GM19351 (cell line): ENCODE data around the gene FLVCR2.

Experiments
- ATAC-seq: cut with Tn5 transposase; IDR thresholded peaks from one replicate; pipeline ENCODE4 v1.9.1; 2021; ENCODE audit warnings: mild to moderate bottlenecking, moderate library complexity; ENCODE audit not compliant: unreplicated experiment

The FLVCR2 gene

DNA sequence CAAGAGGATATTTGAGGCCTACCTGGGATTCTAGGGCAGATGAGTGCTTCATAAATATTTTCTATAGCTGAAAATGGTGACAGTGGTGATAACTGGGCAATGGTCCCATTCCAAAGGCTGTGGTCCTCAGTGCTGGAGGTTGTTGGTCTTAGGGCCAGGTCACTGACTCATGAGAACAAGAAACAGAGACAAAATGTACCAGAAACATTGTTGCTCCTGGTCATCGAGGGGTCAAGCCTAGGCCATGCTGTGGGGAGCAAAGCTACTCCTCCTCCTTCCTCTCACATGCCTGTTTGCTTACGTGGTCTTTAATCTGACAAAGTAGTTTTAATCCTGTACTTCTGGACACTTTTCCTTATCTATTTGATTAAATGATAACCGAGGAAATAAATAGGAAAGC is 48.4 kb downstream of the FLVCR2 start:
- no peak for ATAC-seq

DNA sequence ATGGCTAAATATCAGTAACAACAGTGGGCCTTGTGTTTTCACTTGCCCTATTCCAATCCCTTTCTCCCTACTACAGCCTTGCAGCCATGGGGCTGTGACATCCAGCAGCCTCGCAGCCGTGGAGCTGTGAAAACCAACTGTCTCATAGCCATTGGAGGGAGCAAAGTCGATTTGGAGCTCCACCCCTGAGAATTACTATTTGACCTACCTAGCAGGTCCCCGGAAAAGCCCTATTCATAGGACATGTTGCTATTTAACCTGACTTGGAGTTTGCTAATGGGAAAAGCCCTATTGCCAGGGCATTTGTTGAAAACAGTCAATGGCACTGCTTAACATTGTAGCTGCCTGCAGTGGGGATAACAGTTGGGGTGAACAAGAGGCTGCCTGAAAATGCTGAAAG is 49.0 kb downstream of the FLVCR2 start:
- no peak for ATAC-seq

DNA sequence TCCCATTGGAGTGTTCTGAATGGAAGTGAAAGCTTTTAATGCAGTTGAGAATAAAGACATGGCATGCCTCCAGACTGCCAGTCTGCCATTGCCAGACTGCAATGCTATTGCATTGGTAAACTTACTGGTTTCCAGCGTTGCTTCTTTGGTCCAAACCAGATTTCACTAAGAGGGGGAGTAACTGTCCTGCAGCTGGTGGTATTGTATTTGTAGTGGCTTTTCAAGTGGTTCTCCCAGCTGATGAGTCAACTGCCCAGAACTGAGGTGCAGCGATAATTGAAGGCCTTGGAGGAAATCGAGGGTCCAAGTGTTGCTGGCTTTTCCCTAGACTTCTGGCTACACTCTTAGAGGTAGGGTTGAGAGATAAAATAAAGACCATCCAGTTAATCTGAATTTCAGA is 50.4 kb downstream of the FLVCR2 start:
- ATAC-seq = no peak

DNA sequence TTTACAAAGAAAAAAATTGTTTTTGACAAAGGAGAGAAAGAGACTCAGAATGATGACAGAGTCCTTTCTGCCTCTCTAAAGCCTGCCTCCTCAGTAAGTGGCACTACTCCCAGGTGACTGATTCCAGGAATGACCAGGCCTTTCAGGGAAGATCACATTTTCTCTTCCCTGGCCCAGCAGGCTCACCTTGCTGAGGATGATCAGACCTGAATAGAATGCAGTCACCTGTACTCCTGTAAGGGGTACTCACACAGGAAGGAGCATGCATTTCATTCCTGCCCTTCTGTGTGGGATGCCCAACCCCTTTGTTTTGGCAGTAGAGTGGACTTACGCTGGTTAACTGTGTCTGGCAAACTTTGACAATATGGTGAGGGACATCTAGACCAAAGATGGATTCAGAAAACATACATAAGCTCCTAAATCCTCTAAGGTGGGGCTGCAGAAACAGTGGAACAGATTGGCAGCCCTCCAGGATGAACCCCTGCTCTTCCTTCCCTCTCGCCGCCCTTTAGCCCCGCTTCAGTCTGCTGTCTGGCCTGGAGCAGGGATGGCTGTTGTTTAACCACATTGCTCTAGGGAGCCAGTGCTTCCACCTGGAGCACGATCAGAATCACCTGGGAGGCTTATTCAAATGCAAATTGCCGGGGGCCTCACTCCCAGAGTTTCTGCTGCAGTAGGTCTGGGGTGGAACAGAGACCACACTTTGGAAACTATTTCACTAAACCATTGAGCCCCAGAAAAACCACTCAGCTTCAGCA is 52.5 kb downstream of the FLVCR2 start:
- ATAC-seq = no peak

DNA sequence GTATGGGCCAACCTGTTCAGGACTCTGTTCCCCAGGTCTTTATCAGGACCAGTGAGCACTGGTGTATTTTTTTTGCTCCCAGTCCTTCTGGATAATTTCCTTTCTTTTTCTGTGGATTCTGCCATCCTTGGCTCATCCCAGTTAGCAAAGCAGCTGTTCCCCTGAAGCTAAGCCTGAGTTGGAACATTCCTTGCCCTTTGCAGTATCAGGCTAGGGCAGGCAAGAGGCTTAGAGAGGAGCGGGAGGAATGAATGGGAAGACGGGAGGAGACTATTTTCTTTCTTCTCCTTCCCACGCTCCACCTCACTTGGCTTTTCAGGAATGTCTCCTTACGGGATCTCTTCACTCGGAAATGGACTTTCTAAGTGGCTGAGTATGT is 53.0 kb downstream of the FLVCR2 start:
- ATAC-seq = no peak

DNA sequence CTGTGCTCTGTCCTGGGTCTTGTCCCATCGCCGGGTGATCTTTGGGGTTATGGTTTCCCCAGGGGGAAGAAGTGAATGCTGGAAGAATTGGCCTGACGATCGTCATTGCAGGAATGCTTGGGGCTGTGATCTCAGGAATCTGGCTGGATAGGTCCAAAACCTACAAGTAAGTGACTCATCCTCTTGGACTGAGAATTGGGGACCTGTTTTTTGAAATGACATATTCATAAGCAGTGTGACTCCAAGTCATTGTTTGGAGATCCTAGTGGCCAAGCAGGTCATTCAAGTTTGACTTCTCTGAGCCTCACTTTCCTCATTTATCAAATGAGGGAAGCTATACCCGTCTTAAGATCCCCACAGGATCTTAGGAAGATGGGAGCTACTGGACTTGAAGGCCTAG is 56.4 kb downstream of the FLVCR2 start:
- no peak for ATAC-seq

DNA sequence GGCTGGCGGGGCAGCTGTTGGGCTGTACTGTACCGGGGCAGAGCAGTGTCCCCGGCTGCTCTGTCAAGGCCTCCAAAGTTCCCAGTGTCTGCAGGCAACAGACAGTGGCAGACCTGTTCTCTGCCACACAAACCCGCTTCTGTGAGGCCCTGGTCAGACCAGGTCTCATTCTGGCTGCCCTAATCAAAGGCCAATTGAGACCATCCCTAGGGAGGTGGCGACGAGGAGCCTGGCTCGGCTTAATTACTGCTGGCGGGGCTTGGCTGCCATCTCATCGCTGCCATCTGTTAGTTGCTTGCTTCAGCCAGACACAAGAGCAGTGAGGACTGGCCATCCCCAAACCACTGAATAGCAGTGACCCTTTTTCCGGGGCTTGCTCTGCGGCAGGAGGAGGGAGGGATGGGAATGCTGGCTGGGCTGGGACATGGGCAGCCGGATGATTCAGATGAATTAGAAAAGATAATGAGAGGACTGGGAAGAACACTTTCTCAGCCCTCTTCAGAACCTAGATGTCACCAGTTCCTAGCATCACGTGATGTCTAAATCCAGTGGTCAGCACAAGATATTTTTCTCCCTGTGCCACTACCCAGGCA is 57.8 kb downstream of the FLVCR2 start:
- ATAC-seq = no peak

DNA sequence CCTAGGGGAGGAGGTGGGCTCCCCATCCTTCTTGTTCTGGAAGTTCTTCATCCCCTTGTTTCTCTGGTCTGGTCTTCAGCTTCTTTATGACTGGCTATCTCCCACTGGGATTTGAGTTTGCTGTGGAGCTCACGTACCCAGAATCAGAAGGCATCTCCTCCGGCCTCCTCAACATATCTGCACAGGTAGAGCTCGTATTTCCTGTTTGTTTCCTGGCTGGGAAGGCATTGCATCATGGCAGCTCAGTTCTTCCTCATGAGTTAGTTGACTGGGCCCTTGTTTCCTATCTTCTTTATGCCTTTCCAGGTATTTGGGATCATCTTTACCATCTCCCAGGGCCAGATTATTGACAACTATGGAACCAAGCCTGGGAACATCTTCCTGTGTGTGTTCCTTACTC is 62.5 kb downstream of the FLVCR2 start:
- no peak for ATAC-seq

DNA sequence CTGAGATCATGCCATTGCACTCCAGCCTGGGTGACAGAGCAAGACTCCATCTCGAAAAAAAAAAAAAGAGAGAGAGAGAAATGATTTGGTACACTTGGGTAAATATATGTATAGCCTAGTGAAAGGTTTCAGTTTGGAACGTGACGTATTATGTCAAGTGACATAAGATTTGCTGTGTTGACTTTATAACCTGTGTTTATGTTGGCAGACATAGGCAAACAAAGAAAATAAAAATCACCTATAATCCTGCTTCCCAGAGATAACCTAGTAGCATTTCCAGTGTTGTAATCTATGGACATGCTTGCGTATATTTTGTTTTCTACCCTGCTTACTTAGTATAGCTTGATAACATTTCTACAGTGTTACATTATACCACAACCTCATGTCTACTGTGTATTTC is 65.6 kb downstream of the FLVCR2 start:
- ATAC-seq = no peak

DNA sequence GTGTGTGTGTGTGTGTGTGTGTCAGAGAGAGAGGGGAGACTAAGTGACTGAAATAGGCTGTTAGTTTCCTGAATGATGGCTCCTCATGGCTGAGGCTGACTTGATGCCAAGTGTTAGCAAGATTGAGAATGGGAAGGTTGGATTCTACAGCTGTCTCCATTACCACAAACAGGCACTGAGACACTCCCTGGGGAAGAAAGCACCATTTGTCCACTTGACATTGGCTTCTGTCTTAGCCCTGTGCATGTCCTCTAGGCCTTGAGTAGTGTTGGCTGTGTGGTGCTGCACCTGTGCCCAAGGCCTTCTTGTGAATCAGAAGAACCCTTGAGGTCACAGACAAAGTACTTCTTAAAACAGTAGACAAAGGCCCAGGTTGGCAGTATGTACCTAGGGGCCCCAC is 66.6 kb downstream of the FLVCR2 start:
- ATAC-seq = no peak

DNA sequence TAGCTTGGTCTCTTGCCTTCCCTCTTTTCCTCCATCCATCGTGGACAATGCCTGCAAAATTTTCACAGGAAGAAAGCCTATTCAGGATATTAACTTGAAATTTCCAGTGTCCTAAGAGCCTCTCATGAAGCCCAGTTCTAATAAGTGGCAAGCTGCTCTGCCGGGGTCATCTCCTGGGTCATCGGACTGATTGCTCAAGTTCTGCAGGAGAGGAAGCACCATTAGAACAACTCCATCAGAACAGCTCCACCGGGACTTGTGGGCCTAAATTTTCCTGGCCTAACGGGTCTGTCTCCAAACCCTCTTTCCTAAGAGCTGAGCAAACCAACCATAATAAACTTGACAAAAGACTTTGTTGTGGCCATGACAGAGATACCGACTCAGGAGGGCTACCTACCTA is 68.3 kb downstream of the FLVCR2 start:
- ATAC-seq = no peak

DNA sequence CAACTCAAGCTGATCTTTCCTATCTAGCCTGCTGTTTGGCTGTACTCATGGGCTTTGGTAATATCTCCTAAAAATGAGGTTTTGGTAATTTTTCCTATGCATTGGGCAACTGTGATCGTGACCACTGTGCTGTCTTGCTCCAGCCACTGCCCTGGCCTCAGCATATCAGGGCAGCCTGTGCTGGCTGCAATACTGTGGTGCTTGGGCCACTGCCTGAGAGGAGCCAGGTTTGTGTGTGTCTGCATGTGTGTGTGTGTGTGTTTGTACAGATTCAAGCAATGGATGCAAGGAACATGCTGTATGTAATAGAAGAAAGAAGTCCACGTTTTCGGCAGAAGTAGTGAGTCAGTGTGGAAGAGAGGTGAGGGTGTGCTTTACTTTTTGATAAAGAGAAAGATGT is 69.2 kb downstream of the FLVCR2 start:
- ATAC-seq = no peak

DNA sequence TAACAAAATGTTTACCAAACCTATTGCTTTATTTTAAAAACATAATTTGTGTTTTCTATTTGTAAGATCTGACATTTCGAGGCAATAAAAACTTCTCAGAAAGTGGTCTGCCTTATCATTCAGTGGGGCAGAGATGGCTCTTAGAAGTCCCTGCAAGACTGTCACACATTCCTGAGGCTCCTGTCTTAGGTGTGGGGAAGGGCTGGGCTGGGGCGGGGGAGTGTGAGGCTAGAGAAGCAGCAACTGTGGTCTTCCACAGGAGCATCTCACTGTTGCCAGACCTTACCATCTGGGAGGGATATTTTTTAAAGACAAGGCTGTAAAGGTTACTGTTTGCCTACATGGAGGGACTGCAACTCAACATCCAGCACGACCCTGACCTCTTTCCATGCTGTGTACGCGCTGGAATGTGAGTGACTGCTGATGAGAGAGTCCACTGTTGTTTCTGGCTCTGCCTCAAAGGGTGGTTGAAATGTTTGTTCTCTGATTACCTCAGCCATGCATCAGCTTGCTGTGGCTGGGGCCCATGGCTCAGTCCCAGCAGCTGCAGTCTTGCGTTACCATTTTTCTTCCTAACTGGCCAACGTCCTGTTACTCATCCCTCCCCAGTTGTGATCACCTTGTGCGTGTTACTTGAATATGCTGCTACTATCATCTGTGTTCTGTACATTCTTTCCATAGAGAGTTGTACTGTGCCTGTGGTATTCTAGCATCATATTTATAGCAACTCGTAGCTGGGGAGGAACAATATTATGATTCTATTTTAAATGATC is 69.8 kb downstream of the FLVCR2 start:
- no peak for ATAC-seq

DNA sequence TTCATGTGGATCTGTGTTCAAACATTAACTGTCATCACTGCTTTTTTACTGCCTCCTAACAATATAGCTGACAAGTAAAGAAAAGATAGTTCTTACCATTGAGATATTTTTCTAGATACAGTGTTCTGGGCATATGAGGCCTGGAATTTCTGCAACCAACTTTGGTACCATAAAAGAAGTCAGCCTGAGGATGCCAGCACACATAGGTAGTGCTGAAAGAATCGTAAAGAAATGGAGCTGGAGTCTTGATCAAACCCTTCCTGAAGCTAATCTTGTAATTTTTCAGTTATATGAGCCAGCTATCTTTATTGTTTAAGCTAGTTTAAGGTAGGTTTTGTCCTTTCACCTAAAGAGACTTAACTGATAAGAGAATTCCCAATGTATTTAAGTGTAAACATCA is 70.9 kb downstream of the FLVCR2 start:
- no peak for ATAC-seq

DNA sequence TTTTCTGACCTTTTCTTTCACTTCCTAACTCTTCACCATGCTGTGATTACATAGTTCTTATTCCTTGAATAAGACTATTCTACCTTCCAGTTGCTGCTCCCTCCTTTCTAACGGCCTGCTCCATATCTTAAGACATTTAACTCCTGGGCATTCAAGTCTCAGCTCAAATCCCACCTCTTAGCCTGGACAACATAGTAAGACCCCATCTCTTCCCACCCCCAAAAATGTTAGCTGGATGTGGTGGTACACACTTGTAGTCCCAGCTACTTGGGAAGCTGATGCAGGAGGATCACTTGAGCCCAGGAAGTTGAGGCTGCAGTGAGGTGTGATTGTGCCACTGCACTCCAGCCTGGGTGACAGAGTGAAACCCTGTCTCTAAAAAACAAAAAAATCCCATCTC is 71.4 kb downstream of the FLVCR2 start:
- no peak for ATAC-seq

DNA sequence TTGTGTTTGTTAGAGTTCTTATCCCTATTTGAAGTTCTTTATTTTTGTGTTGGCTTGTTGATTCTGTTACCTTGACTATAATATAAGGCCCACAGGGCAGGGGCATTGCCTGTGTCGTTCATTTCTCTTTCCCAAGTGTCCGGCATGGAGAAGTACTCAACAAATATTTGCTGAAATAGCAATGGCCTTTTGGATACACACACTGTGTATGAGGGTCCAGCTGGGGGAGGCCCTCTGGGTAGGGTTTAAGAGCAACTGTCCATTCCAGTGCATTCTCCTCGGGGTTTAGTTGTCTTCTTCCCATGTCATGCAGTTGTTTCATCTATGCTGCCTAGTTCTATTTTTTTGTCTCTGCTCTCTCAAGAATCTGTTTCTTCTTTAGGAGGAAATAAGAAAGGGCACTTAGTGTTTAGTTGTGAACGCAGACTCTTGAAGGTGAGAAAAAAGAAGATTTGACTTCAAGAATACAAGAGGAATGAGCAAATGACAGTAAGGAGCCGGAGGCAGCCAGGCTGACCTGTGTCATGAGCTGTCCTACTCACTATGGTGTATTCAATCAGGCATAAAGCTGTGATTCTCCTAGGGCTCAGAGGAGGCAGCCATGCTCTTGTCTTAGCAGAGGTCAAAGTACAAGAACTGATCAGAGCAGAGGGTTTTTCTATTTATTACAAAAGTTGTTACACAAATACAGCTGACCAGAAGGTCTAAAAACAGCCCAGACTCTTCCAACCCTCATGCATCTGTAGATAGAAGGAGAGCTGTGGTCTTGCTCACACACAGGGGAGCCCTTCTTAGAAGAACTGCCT is 72.0 kb downstream of the FLVCR2 start:
- ATAC-seq = no peak

DNA sequence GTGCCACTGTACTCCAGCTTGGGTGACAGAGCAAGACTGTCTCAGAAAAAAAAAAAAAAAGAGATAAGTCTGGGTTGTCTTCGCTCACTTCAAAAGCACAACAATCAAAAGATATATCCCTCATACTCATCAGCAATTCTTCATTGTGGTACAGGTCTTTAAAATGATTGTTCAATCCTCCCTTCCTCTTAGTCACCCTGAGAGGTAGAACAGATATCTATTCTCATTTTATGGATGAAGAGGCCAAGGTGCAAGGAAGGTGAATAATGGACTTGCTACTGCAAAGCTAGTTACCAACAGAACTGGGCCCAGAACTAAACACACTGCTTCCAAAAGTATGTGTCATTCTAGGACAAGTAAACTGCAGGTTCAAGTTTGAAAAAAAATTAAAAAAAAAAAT is 75.1 kb downstream of the FLVCR2 start:
- no peak for ATAC-seq

DNA sequence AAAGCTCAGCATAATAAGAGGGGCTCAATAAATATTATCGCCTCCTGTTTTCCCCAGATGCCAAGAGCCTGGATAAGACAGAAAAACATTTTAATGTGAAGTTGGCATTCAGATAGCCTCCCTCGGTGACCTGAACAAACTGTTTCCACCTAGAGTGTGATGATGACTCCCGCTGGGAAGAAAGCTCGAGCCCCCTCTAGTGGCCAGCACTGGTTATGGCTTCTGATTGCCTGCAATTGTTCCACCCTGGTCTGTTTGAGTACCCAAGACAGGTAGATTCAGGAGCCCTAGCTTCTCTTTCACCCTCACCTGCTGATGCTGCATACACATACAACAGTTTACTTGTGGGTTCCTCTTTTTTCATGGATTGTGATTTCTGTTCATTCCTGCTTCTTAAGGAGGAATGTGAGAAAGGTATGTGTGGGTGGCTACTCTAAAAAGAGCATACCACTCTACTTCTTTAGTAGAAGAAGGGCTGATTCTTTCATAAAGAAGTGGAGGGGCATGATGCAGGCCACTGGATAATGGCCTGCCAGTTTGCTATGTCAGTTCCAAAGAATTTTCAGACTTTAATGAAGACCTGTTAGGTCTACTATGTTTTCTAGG is 75.8 kb downstream of the FLVCR2 start:
- ATAC-seq = peak; percentile 70

DNA sequence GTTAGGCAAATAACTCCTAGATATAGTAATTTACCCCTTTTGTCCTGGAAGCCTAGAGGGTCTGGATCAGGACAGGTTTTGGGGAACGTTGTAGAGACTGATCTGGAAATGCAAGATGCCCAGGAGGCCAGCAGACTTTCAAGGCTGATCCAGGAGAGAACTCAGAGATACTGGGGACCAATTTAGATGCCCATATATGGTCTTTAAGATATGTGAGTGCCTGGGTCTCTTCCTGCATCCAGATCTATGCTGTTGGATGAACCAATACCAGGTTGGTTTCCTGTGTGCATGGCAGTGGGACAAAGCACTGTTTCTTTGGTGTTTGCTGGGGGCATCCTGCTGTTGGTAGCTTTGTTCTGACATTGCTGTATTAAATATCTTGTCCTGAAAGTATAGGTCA is 76.8 kb downstream of the FLVCR2 start:
- ATAC-seq = no peak

DNA sequence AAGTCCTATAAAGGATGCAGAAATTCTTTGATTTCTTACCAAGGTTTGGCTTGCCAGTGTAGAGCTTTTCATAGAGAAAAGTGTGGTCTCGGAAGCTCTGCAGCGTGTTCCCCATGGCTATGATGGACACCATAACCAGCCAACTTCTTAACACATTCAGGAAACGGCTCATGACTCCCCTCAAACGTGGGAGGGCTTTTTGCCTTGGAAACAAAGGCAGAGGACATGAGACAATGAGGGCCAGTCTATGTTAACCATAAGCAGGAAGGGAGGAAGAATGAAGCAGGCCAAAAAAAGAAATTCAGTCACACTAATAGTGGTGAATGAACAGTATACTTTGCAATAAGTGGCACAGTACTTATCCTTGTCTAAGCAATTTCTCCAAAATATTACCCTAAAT is 78.9 kb downstream of the FLVCR2 start:
- ATAC-seq = no peak

DNA sequence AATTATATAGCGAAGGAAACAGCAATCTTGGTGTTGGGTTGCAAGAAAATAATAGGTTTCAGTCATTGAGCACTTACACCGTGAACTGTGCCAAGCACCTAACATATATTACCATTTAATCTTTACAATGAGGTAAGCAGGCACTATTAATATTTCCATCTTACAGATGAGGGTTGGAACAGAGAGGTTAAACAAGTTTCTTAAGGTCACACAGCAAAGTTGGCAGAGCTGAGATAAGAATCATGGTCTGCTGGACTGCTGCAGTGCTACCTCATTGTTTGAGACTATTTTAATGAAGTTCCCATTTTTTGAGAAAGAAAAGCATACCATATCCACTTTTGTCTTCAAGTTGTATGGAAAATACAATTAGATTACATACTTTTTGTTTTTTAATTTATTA is 80.5 kb downstream of the FLVCR2 start:
- no peak for ATAC-seq
